LNCAP (cell line): ENCODE results near the gene RBM20.

Source experiments
- TF ChIP-seq, protein P1 (sequence below): fragments of 450-650 bp; IDR thresholded peaks from 2 replicates; pipeline ENCODE4 v1.5.1; 2017; ENCODE audit warnings: mild to moderate bottlenecking

The RBM20 gene

DNA sequence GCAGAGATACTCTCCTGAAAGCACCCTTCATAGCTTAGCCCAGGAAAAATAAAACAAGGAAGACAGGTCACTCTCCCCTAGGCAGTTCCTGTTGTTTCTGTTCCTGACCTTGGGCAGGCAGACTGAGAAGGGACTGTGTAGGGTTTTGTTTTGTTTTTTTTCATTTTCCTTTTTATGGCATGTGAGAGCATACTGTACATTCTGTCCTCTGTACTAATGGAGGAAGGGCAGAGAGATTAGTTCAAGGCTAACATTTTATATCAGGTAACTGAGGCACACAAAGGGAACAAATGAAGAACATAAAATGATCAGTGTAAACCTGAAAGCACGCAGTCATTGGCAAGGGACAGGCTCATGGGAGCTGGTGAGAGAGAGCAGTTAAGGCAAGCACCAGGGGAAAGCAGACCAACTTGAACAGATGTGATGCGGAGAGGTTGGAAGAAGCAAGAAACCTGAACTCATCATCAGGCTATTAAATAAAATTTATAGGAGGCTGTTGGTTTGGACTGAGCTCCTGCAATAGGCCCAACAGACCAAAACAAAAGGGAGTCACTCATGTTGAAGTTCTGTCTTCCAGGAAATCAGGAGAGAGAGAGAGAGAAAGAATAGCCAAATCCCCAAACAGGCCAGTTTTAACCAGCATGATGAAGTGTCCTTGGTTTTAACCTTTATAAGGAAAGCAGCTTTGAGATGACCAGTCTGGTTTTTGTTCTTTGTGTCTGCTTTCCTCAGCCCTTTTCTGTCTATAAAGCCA lies 193.5 kb downstream of the RBM20 start:
- TF ChIP-seq, protein P1, sequence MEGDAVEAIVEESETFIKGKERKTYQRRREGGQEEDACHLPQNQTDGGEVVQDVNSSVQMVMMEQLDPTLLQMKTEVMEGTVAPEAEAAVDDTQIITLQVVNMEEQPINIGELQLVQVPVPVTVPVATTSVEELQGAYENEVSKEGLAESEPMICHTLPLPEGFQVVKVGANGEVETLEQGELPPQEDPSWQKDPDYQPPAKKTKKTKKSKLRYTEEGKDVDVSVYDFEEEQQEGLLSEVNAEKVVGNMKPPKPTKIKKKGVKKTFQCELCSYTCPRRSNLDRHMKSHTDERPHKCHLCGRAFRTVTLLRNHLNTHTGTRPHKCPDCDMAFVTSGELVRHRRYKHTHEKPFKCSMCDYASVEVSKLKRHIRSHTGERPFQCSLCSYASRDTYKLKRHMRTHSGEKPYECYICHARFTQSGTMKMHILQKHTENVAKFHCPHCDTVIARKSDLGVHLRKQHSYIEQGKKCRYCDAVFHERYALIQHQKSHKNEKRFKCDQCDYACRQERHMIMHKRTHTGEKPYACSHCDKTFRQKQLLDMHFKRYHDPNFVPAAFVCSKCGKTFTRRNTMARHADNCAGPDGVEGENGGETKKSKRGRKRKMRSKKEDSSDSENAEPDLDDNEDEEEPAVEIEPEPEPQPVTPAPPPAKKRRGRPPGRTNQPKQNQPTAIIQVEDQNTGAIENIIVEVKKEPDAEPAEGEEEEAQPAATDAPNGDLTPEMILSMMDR: no peak

GRCh38 chr10:110840225-110840922 lies 196.2 kb downstream of the RBM20 start:
- TF ChIP-seq, protein P1: no peak

GRCh38 chr10:110840923-110841428 lies 196.8 kb downstream of the RBM20 start:
- TF ChIP-seq, protein P1: no peak

- TF ChIP-seq, protein P1: no peak
These were observed 197.7 kb downstream of the RBM20 start for GRCh38 chr10:110841767-110842267.

DNA sequence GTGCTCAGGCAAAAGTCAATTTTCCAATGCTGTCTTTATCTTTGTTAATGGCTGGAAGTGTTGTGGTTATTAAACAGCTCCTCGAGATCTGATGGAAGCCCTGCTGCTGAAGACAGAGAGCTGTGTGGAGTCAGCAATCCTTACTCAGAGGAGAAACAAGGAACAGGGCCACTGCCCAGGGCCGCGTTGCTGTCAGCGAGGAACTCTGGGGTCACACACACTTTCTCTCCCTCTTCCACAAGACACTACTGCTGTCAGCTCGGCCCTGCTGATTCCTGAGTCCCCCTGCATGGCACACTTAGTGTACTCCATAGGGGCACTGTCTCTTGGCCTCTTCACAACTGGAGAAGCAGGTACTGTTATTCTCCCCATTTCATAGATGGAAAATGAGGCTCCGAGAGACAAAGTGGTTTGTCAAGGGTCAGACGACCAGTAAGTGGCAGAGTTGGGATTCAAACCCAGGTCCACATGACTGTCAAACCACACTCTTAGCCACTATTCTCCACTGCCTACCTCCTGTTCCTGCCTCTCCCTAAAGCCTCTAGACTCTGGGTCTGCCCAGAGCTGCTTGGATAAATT lies 198.3 kb downstream of the RBM20 start:
- TF ChIP-seq, protein P1: no peak

GRCh38 chr10:110843031-110843430 lies 198.9 kb downstream of the RBM20 start:
- TF ChIP-seq, protein P1: no peak

DNA sequence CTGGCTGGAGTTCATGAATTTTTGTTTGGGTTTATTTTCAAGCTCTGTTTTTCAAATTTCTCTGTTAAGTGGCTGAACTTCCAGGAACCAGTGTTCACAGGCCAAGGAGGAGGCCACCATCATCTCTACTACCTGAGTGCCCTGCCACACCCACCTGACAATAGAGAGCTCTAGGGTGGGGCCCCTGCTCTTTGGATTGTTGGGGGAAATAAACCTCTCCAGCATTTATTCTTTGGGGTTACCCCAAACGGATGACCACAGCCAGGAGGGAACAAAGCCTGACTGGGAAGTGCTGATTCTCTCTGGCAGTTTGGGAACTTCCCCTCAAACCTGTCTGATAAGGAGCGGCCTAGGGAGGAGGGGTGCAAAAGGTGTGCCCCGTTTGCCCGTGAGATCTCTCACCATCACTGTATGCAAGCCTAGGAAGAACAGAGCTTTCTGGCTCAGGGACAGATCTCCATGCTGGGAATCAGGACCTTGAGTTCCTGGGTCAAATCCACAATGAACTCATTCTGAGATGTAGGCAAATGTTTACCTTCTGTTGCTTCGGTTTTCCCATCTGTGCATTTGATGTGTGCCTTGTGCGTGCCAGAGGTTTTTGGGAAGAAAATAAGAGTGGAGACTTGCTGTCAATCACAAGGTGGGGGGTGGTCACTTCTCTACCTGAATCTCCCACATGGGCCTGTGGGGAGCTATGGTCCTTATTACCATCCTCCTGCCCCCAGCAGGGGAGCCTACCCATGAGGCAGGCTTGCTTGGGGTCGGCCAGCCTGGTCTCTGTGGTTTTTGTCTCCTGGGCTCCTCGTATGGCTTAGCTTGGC lies 199.9 kb downstream of the RBM20 start:
- TF ChIP-seq, protein P1: no peak
